ENCODE measurements around the gene SMARCB1.

The SMARCB1 gene

DNA sequence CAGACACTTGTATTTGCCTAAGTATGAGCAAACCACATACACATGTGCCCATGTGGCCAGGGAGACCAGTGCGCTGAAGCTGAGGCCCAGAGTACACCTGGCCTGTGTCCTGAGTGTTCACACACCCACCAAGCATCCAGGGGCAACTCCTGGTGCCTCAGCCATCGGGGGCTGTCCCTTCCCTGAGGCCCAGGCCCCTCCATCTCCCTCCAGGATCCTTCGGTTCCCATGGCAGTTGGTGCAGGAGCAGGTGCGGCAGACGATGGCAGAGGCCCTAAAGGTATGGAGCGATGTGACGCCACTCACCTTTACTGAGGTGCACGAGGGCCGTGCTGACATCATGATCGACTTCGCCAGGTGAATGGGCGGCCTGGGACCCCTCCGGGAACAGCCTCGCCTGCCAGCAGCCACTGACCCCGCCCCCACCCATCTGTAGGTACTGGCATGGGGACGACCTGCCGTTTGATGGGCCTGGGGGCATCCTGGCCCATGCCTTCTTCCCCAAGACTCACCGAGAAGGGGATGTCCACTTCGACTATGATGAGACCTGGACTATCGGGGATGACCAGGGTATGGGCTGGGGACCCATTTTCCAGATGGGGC, 6.5 kb upstream of the SMARCB1 start:
- DNase-seq (ENCODE audit: low read depth, low spot score): no peak

DNA sequence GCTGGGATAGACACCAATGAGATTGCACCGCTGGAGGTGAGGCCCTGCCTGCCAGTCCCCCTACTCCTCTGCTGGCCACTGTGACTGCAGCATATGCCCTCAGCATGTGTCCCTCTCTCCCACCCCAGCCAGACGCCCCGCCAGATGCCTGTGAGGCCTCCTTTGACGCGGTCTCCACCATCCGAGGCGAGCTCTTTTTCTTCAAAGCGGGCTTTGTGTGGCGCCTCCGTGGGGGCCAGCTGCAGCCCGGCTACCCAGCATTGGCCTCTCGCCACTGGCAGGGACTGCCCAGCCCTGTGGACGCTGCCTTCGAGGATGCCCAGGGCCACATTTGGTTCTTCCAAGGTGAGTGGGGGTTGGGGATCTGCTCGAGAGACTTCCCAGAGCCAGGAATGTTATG, 5.7 kb upstream of the SMARCB1 start:
- DNase-seq (ENCODE audit: low read depth, low spot score): no peak

DNA sequence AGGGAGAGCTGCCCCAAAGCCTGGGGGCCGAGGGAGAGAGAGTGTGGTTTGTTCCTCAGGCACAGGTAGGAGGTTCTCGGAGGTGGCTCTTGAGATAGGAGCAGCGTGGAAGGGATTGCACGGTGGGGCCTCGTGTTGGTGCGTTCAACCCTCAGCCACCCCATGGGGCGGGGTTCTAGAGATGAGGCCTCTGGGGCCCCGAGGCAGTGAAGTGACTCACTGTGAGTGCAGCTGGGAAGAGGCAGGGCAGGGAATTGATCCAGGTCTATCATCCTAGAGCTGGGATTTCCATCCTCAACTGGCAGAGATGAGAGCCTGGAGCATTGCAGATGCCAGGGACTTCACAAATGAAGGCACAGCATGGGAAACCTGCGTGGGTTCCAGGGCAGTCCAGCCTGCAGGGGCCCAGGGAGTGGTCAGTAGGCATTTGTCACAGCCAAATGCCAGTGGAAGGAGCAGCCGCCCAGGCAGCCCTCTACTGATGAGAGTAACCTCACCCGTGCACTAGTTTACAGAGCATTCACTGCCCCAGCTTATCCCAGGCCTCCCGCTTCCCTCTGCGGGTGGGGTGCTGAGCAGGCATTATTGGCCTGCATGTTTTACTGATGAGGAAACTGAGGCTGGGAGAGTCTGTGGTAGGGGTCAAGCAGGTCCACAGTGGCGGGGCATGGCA, 5.1 kb upstream of the SMARCB1 start:
- DNase-seq (ENCODE audit: low read depth, low spot score): no peak

DNA sequence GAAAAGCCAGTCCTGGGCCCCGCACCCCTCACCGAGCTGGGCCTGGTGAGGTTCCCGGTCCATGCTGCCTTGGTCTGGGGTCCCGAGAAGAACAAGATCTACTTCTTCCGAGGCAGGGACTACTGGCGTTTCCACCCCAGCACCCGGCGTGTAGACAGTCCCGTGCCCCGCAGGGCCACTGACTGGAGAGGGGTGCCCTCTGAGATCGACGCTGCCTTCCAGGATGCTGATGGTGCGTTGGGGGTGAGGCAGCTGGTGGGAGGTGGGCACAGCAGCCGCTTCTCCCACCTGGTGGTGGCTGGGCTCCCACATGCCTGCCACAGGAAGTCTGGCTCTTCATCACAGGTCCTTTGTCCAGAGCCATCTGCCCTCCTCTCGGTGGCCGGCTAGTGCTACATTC, 4.5 kb upstream of the SMARCB1 start:
- DNase-seq (ENCODE audit: low read depth, low spot score): no peak

GRCh38 chr22:23782703-23783102, 4.1 kb upstream of the SMARCB1 start:
- DNase-seq (ENCODE audit: low read depth, low spot score): no peak

GRCh38 chr22:23783265-23784150, 3.3 kb upstream of the SMARCB1 start:
- DNase-seq (ENCODE audit: low read depth, low spot score): no peak

DNA sequence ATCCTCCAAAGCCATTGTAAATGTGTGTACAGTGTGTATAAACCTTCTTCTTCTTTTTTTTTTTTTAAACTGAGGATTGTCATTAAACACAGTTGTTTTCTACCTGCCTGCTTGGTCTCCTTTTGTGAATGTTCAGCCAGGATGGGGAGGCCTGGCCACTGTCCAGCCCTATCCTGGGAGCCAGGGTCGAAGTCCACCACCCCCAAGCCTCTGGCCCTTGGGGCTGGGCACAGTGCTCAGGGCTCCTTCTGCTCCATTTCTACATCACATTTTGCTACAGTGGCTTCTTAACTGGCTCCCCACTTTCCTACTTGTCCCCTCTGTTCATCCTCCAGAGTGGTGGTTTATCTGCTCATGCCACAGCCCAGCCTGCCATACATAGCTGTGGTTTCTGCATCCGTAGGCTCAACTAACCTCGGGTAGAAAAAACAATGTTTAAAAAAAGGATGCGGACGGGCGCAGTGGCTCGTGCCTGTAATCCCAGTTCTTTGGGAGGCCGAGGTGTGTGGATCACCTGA, 2.5 kb upstream of the SMARCB1 start:
- no peak for DNase-seq (ENCODE audit: low read depth, low spot score)

GRCh38 chr22:23786261-23786710, 480 bp upstream of the SMARCB1 start:
- DNase-seq (ENCODE audit: low read depth, low spot score): no peak

DNA sequence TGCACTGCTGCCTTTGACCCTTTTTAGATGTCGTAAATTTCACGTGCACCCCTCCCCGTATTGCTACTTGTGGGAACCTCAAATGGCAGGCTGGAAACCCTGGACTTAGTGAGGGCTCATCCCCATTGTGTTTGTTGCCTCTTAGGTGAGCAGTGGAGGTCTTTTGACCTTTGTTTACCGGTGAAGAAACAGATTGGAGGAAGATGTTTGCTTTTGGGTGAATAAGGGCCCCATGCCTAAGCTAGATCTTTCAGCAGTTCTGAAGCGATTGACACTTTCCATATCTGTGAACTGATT, 782 bp downstream of the SMARCB1 start:
- no peak for DNase-seq (ENCODE audit: low read depth, low spot score)

DNA sequence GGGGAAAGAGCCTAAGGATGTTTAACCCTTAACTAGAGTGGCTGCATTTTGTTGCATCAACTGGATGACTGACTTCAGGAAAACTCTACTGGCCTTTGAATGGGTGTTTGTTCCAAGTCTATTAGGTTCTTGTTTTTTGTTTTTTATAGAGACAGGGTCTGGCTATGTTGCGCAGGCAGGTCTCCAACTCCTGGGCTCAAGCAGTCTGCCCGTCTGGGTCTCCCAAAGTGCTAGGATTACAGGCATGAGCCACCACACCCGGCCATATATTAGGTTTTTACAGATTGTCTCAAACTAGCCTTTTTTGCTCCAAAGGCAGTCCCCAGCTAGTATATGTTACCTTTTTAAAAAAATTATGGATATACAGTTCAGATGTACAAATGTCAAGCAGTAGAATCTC, 1.1 kb downstream of the SMARCB1 start:
- no peak for DNase-seq (ENCODE audit: low read depth, low spot score)

GRCh38 chr22:23789121-23789520, 2.4 kb downstream of the SMARCB1 start:
- DNase-seq (ENCODE audit: low read depth, low spot score): no peak

DNA sequence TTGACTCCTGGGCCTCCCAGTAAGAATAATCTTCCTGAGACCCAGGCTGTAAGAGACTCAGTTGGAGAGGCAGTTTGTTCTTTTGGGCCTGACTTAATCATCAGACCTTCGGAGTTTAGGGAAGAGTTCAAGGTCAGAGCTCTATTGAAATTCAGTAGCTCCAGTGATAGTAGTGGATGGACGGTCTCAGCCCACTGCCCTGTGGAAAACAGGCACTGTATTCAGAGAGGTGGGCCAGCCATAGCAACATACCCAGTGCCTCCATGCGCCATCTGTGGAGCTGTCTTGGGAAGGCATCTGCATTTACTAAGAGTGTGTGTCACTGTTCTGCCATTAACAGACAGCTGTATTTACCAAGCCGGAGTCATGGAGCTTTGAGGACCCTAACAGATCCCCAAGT, 2.9 kb downstream of the SMARCB1 start:
- no peak for DNase-seq (ENCODE audit: low read depth, low spot score)

- no peak for DNase-seq (ENCODE audit: low read depth, low spot score)
Observed at GRCh38 chr22:23790819-23791737, 4.3 kb downstream of the SMARCB1 start.

GRCh38 chr22:23791738-23792645, 5.2 kb downstream of the SMARCB1 start:
- DNase-seq (ENCODE audit: low read depth, low spot score): no peak

DNA sequence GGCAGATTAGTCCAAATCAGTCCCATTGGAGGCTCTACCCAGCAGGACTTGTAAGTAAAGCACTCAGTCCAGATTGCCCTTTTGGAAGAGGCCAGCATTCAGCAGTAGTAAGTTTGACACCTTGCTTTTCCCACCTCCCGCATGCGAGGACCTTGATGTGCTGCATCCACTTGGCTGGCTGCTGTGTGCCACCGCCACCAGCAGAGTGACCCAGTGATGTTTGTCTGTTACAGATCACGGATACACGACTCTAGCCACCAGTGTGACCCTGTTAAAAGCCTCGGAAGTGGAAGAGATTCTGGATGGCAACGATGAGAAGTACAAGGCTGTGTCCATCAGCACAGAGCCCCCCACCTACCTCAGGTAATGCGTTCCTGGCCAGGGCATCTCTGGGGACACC, 6.6 kb downstream of the SMARCB1 start:
- DNase-seq (ENCODE audit: low read depth, low spot score): no peak

DNA sequence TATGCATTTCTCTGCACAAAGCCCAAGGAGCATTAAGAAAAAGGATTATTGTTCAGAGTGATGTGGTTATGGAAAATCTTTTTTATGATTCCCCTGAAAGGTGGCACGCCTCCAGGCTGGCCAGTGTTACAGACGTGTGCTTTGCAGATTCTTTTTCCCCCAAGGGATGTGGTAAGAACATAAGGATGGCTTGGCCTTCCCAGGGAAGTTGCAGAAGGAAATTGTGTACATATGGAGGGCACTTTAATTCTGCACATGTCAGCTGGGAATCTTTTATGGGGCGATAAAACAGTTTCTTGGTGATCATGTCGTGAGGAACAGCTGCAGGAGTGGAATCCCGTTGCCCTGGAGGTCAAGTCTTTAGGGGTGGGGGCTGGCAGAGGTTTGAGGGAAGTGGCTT, 9.7 kb downstream of the SMARCB1 start:
- DNase-seq (ENCODE audit: low read depth, low spot score): no peak

GRCh38 chr22:23800297-23801237, 13.8 kb downstream of the SMARCB1 start:
- DNase-seq (ENCODE audit: low read depth, low spot score): no peak

DNA sequence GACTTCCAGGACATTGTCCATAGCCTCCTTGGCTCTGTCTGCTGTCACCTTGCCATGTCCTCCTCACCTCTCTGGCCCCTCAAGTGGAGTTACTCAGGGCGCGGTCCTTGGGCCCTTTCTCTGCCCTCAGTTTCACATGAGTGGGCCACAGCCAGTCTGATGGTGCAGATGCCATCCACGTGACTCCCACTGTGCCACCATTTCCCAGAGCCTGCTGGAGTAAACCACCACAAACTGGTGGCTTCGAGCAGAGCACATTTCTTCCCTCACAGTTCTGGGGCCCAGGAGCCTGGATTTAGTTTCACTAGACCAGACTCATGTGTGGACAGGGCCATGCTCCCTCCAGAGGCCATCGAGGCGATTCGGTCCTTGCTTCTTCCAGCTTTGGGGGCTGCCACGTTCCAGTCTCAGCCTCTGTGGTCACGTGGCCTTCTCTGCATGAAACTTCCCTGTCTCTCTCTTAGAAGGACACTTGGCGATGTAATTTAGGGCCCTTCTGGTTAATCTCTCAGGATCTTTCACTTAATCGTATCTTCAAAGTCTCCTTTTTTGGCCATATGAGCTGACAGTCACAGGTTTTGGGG, 14.6 kb downstream of the SMARCB1 start:
- DNase-seq (ENCODE audit: low read depth, low spot score): no peak

GRCh38 chr22:23801886-23802377, 15.2 kb downstream of the SMARCB1 start:
- DNase-seq (ENCODE audit: low read depth, low spot score): no peak
